HEK293 (cell line): ENCODE data around the gene NANS.

ENCODE experiments used
- BCL11A ChIP-seq: fragments of 450-650 bp; formaldehyde crosslinking; IDR thresholded peaks from 2 replicates; pipeline ENCODE4 v1.5.1; 2016; ENCODE audit warnings: low read depth, missing biosample characterization, missing genetic modification characterization
- BCL11B ChIP-seq: fragments of 450-650 bp; formaldehyde crosslinking; IDR thresholded peaks from 2 replicates; pipeline ENCODE4 v1.5.1; 2016; ENCODE audit warnings: low read depth, missing biosample characterization, missing genetic modification characterization
- EGR2 ChIP-seq: fragments of 450-650 bp; formaldehyde crosslinking; IDR thresholded peaks from 2 replicates; pipeline ENCODE4 v1.5.1; 2016; ENCODE audit warnings: low read depth, missing biosample characterization, missing genetic modification characterization
- HOXA7 ChIP-seq: sonication (generic); formaldehyde crosslinking; IDR thresholded peaks from 2 replicates; pipeline ENCODE4 v1.8.1; 2022; ENCODE audit warnings: missing genetic modification reagents, borderline replicate concordance
- MZF1 ChIP-seq: fragments of 450-650 bp; formaldehyde crosslinking; IDR thresholded peaks from 2 replicates; pipeline ENCODE4 v1.5.1; 2017; ENCODE audit warnings: missing biosample characterization, missing genetic modification characterization, borderline replicate concordance
- TCF7L2 ChIP-seq: IDR thresholded peaks from 2 replicates; pipeline ENCODE4 v1.6.1; 2011; ENCODE audit warnings: low read depth, mild to moderate bottlenecking, inconsistent platforms, low read length, moderate library complexity, borderline replicate concordance
- WT1 ChIP-seq: fragments of 450-650 bp; formaldehyde crosslinking; IDR thresholded peaks from 2 replicates; pipeline ENCODE4 v1.5.1; 2016; ENCODE audit warnings: missing biosample characterization, missing genetic modification characterization
- ZFP37 ChIP-seq: fragments of 450-650 bp; formaldehyde crosslinking; IDR thresholded peaks from 2 replicates; pipeline ENCODE4 v1.5.1; 2016; ENCODE audit warnings: missing biosample characterization, missing genetic modification characterization
- ZNF266 ChIP-seq: fragments of 450-650 bp; formaldehyde crosslinking; IDR thresholded peaks from 2 replicates; pipeline ENCODE4 v1.5.1; 2016; ENCODE audit warnings: missing biosample characterization, missing genetic modification characterization, low read depth
- ZNF391 ChIP-seq: fragments of 450-650 bp; formaldehyde crosslinking; IDR thresholded peaks from 2 replicates; pipeline ENCODE4 v1.5.1; 2016; ENCODE audit warnings: low read depth, missing biosample characterization, missing genetic modification characterization, borderline replicate concordance
- ZNF416 ChIP-seq: fragments of 450-650 bp; formaldehyde crosslinking; IDR thresholded peaks from 2 replicates; pipeline ENCODE4 v1.5.1; 2016; ENCODE audit warnings: missing biosample characterization, missing genetic modification characterization
- ZNF530 ChIP-seq: fragments of 450-650 bp; formaldehyde crosslinking; IDR thresholded peaks from 2 replicates; pipeline ENCODE4 v1.5.1; 2016; ENCODE audit warnings: low read depth, missing biosample characterization, missing genetic modification characterization
- ZNF571 ChIP-seq: fragments of 450-650 bp; formaldehyde crosslinking; IDR thresholded peaks from 2 replicates; pipeline ENCODE4 v1.5.0; 2017; ENCODE audit warnings: missing biosample characterization, missing genetic modification characterization
- ZNF610 ChIP-seq: fragments of 450-650 bp; formaldehyde crosslinking; IDR thresholded peaks from 2 replicates; pipeline ENCODE4 v1.5.1; 2016; ENCODE audit warnings: missing biosample characterization, missing genetic modification characterization, borderline replicate concordance
- ZNF670 ChIP-seq: fragments of 450-650 bp; formaldehyde crosslinking; IDR thresholded peaks from 2 replicates; pipeline ENCODE4 v1.5.1; 2016; ENCODE audit warnings: missing biosample characterization, missing genetic modification characterization, low read depth
- ZNF701 ChIP-seq: fragments of 450-650 bp; formaldehyde crosslinking; IDR thresholded peaks from 2 replicates; pipeline ENCODE4 v1.5.1; 2016; ENCODE audit warnings: missing biosample characterization, missing genetic modification characterization
- TF ChIP-seq, protein P1 (sequence below): fragments of 450-650 bp; formaldehyde crosslinking; IDR thresholded peaks from 2 replicates; pipeline ENCODE4 v1.5.1; 2016; ENCODE audit warnings: missing biosample characterization, missing genetic modification characterization
- TF ChIP-seq, protein P2 (sequence below): fragments of 450-650 bp; formaldehyde crosslinking; IDR thresholded peaks from 2 replicates; pipeline ENCODE4 v1.5.1; 2016; ENCODE audit warnings: missing biosample characterization, missing genetic modification characterization
- TF ChIP-seq, protein P3 (sequence below): fragments of 450-650 bp; formaldehyde crosslinking; IDR thresholded peaks from 2 replicates; pipeline ENCODE4 v1.5.1; 2017; ENCODE audit warnings: missing biosample characterization, missing genetic modification characterization
- TF ChIP-seq, protein P4 (sequence below): fragments of 450-650 bp; formaldehyde crosslinking; IDR thresholded peaks from 2 replicates; pipeline ENCODE4 v1.5.1; 2016; ENCODE audit warnings: missing biosample characterization, missing genetic modification characterization
- TF ChIP-seq, protein P5 (sequence below): fragments of 450-650 bp; formaldehyde crosslinking; conservative IDR thresholded peaks from 2 replicates; pipeline ENCODE4 v1.5.1; 2016; ENCODE audit warnings: low read depth, missing biosample characterization, missing genetic modification characterization
- TF ChIP-seq, protein P6 (sequence below): fragments of 450-650 bp; formaldehyde crosslinking; IDR thresholded peaks from 2 replicates; pipeline ENCODE4 v1.5.1; 2016; ENCODE audit warnings: missing biosample characterization, missing genetic modification characterization, borderline replicate concordance
- TF ChIP-seq, protein P7 (sequence below): fragments of 450-650 bp; formaldehyde crosslinking; IDR thresholded peaks from 2 replicates; pipeline ENCODE4 v1.5.1; 2016; ENCODE audit warnings: missing biosample characterization, missing genetic modification characterization

NANS gene

DNA sequence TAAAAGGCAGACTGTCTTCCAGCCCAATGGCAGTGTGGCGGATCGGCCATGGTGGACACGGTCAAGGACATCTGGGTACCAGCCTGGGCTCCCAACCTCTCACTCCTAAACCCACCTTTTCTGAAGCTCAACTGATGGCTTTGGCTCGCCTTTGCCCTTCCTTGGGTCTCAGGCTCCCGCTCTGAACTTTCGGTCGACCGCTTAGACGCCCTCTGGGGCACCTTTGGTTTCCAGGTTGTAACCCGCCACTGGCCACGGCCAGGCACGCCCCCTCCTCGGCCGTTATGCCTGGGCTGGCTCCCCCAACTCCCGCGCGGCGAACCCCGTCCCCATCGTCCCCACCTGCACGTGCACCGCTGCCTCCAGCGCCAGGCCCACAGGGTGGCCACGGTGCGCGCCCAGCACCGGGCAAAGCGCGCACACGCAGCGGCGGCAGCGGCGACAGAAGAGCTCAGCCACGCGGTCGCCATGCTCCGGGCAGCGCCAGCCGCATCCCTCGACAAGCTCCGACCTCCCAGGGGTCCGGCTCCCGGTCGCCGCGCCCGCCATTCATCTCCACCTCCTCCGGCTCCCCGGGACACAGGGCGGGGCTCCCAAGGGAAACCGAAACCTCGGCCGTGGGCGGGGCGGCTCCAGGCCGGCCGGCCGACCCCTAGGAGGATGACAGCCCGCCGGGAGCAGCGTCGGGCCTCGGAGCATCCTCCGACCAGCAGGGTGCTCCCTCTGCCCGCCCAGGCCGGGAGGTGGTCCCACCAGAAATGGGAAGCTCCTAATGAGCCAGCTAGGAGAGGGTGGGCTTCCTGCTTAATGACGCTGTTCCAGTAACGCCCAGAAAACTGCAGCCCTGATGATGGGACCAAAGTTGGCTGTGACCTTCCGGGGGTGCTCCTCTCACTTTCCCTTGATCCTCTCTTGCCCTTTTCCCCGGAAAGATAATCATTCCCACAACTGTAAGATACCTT, 62.4 kb downstream of the NANS start, which contains the start of gene TRIM14 (continued):
- TF ChIP-seq TCF7L2, result no peak
- no peak for TF ChIP-seq ZNF266 (tag by site-specific recombination)
- no peak for TF ChIP-seq ZNF670 (tag by site-specific recombination)
- TF ChIP-seq HOXA7 (CRISPR knock-in tag), result no peak
- TF ChIP-seq, protein P1, sequence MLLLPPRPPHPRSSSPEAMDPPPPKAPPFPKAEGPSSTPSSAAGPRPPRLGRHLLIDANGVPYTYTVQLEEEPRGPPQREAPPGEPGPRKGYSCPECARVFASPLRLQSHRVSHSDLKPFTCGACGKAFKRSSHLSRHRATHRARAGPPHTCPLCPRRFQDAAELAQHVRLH (tag by site-specific recombination), result no peak
- TF ChIP-seq EGR2 (tag by site-specific recombination), result 0 out of 2 replicates have a peak, but pooled peaks have one; percentile 27
- TF ChIP-seq, protein P2, sequence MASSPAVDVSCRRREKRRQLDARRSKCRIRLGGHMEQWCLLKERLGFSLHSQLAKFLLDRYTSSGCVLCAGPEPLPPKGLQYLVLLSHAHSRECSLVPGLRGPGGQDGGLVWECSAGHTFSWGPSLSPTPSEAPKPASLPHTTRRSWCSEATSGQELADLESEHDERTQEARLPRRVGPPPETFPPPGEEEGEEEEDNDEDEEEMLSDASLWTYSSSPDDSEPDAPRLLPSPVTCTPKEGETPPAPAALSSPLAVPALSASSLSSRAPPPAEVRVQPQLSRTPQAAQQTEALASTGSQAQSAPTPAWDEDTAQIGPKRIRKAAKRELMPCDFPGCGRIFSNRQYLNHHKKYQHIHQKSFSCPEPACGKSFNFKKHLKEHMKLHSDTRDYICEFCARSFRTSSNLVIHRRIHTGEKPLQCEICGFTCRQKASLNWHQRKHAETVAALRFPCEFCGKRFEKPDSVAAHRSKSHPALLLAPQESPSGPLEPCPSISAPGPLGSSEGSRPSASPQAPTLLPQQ (tag by site-specific recombination), result peak; percentile 92
- no peak for TF ChIP-seq BCL11B (tag by site-specific recombination)
- no peak for TF ChIP-seq WT1 (tag by site-specific recombination)
- TF ChIP-seq, protein P3, sequence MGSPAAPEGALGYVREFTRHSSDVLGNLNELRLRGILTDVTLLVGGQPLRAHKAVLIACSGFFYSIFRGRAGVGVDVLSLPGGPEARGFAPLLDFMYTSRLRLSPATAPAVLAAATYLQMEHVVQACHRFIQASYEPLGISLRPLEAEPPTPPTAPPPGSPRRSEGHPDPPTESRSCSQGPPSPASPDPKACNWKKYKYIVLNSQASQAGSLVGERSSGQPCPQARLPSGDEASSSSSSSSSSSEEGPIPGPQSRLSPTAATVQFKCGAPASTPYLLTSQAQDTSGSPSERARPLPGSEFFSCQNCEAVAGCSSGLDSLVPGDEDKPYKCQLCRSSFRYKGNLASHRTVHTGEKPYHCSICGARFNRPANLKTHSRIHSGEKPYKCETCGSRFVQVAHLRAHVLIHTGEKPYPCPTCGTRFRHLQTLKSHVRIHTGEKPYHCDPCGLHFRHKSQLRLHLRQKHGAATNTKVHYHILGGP (tag by site-specific recombination), result no peak
- no peak for TF ChIP-seq ZNF610 (tag by site-specific recombination)
- TF ChIP-seq ZNF571, result no peak
- TF ChIP-seq ZNF701, result no peak
- TF ChIP-seq BCL11A (tag by site-specific recombination), result no peak
- TF ChIP-seq MZF1, result no peak
- TF ChIP-seq ZNF391 (tag by site-specific recombination), result no peak
- TF ChIP-seq, protein P4, sequence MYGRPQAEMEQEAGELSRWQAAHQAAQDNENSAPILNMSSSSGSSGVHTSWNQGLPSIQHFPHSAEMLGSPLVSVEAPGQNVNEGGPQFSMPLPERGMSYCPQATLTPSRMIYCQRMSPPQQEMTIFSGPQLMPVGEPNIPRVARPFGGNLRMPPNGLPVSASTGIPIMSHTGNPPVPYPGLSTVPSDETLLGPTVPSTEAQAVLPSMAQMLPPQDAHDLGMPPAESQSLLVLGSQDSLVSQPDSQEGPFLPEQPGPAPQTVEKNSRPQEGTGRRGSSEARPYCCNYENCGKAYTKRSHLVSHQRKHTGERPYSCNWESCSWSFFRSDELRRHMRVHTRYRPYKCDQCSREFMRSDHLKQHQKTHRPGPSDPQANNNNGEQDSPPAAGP (tag by site-specific recombination), result peak; percentile 32
- TF ChIP-seq ZNF416 (tag by site-specific recombination), result no peak
- TF ChIP-seq ZNF530 (tag by site-specific recombination), result no peak
- TF ChIP-seq, protein P5, sequence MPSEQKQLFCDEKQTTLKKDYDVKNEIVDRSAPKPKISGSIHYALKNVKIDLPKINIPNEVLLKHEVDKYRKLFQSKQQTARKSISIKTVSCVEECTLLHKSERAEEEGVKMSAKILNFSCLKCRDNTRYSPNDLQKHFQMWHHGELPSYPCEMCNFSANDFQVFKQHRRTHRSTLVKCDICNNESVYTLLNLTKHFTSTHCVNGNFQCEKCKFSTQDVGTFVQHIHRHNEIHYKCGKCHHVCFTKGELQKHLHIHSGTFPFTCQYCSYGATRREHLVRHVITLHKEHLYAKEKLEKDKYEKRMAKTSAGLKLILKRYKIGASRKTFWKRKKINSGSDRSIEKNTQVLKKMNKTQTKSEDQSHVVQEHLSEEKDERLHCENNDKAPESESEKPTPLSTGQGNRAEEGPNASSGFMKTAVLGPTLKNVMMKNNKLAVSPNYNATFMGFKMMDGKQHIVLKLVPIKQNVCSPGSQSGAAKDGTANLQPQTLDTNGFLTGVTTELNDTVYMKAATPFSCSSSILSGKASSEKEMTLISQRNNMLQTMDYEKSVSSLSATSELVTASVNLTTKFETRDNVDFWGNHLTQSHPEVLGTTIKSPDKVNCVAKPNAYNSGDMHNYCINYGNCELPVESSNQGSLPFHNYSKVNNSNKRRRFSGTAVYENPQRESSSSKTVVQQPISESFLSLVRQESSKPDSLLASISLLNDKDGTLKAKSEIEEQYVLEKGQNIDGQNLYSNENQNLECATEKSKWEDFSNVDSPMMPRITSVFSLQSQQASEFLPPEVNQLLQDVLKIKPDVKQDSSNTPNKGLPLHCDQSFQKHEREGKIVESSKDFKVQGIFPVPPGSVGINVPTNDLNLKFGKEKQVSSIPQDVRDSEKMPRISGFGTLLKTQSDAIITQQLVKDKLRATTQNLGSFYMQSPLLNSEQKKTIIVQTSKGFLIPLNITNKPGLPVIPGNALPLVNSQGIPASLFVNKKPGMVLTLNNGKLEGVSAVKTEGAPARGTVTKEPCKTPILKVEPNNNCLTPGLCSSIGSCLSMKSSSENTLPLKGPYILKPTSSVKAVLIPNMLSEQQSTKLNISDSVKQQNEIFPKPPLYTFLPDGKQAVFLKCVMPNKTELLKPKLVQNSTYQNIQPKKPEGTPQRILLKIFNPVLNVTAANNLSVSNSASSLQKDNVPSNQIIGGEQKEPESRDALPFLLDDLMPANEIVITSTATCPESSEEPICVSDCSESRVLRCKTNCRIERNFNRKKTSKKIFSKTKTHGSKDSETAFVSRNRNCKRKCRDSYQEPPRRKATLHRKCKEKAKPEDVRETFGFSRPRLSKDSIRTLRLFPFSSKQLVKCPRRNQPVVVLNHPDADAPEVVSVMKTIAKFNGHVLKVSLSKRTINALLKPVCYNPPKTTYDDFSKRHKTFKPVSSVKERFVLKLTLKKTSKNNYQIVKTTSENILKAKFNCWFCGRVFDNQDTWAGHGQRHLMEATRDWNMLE (tag by site-specific recombination), result 0 out of 2 replicates have a peak, but pooled peaks have one; percentile 18
- TF ChIP-seq, protein P6, sequence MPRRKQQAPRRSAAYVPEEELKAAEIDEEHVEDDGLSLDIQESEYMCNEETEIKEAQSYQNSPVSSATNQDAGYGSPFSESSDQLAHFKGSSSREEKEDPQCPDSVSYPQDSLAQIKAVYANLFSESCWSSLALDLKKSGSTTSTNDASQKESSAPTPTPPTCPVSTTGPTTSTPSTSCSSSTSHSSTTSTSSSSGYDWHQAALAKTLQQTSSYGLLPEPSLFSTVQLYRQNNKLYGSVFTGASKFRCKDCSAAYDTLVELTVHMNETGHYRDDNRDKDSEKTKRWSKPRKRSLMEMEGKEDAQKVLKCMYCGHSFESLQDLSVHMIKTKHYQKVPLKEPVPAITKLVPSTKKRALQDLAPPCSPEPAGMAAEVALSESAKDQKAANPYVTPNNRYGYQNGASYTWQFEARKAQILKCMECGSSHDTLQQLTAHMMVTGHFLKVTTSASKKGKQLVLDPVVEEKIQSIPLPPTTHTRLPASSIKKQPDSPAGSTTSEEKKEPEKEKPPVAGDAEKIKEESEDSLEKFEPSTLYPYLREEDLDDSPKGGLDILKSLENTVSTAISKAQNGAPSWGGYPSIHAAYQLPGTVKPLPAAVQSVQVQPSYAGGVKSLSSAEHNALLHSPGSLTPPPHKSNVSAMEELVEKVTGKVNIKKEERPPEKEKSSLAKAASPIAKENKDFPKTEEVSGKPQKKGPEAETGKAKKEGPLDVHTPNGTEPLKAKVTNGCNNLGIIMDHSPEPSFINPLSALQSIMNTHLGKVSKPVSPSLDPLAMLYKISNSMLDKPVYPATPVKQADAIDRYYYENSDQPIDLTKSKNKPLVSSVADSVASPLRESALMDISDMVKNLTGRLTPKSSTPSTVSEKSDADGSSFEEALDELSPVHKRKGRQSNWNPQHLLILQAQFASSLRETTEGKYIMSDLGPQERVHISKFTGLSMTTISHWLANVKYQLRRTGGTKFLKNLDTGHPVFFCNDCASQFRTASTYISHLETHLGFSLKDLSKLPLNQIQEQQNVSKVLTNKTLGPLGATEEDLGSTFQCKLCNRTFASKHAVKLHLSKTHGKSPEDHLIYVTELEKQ (tag by site-specific recombination), result no peak
- TF ChIP-seq, protein P7, sequence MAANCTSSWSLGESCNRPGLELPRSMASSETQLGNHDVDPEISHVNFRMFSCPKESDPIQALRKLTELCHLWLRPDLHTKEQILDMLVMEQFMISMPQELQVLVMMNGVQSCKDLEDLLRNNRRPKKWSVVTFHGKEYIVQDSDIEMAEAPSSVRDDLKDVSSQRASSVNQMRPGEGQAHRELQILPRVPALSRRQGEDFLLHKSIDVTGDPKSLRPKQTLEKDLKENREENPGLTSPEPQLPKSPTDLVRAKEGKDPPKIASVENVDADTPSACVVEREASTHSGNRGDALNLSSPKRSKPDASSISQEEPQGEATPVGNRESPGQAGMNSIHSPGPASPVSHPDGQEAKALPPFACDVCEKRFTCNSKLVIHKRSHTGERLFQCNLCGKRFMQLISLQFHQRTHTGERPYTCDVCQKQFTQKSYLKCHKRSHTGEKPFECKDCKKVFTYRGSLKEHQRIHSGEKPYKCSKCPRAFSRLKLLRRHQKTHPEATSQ (tag by site-specific recombination), result no peak
- TF ChIP-seq ZFP37 (tag by site-specific recombination), result peak; percentile 36; the same call in 1 of the 2 replicates
